Bronchial smooth muscle cell (primary cell): ENCODE measurements around the gene RFXANK. TPM values are rescaled to one million over a fixed set of nuclear protein-coding genes. Genes with fewer than 3 reads are reported as not detected.

Source experiments
- total RNA-seq: library from RNA; depleted of rRNA; stranded (reverse); fragments of >200 nt; gene quantifications from 2 replicates; pipeline ENCODE4 v1.2.1, GENCODE V29; 2014

The RFXANK gene, protein sequence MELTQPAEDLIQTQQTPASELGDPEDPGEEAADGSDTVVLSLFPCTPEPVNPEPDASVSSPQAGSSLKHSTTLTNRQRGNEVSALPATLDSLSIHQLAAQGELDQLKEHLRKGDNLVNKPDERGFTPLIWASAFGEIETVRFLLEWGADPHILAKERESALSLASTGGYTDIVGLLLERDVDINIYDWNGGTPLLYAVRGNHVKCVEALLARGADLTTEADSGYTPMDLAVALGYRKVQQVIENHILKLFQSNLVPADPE
- 67.5 and 70.0 TPM in 2 replicates for total RNA-seq

GRCh38 chr19:19192078-19192882 lies at the start of gene RFXANK, which contains the start of gene BORCS8:
Gene RFXANK, plus strand, starts transcription at chr19:19192258. Its CDS starts 1,689 bp downstream, at chr19:19193947.
Gene BORCS8, minus strand, starts transcription at chr19:19192152. Its CDS starts 35 bp downstream, at chr19:19192117.

DNA sequence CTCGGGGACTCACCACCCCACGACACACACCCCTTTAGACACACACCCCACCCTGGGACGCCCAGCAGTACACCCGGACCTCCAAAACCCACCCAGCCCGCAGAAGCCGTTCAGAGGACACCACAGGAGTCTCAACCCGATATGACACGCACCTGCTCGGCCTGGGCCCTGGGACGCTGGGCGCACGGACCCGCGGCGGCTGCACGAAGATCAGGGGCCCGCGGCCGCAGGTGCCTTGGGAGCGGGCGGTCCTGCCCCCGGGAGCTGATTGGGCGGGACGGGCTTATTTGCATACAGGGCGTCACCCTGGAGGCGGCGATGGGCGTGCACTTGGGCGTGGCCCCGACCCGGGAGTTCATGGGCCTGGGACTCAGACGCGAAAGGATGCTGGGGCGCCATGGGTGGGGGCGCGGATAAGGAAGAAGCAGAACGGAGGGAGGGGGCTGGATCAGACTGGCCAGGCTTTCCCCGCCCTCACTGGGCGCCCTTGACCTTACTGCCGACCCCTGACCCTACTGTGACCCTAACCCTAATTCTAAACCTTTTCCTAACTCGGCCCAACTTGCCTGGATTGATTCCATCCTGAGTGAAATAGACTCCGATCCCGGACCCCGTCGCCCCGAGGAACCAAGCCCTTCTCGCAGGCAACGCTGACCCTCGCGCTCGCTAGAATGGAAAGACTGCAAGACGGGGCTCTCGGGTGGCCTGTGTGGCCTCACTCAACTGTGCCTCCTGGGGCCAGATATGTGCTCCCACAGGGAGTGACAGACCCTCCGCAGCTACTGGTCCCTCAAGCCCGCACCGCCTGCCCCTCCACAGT lies 21.8 kb upstream of the RFXANK start, which contains the start of gene MEF2B:
MEF2B (minus strand) TSS at position 211 of the 820 bp plus-strand sequence. CDS start 19,528 bp downstream, outside the sequence.

GRCh38 chr19:19203012-19203856 lies 11.2 kb downstream of the RFXANK start, which contains the start of gene NR2C2AP:
Gene NR2C2AP, minus strand, starts transcription at chr19:19203414. Its CDS starts 354 bp downstream, at chr19:19203060.

GRCh38 chr19:19211499-19212420 lies 19.7 kb downstream of the RFXANK start, which contains the start of gene NCAN:
Gene NCAN, plus strand, starts transcription at chr19:19211958. Its CDS starts 4,996 bp downstream, at chr19:19216954.

Other genes starting within 250 kb of the RFXANK start
- 21.5 and 26.0 TPM in 2 replicates for gene SUGP2, start 158.7 kb upstream of the RFXANK start, total RNA-seq
- gene ARMC6, start 158.7 kb upstream of the RFXANK start, total RNA-seq: 36.1 and 42.0 TPM in 2 replicates
- gene SLC25A42, start 128.3 kb upstream of the RFXANK start, total RNA-seq: 4.5 and 6.0 TPM in 2 replicates
- gene TMEM161A, start 53.8 kb upstream of the RFXANK start, total RNA-seq: 18.8 and 22.2 TPM in 2 replicates
- gene MEF2B, start 22.0 kb upstream of the RFXANK start, total RNA-seq: under 0.01 and 0.34 TPM in 2 replicates
- 11.5 and 12.1 TPM in 2 replicates for gene BORCS8, start 106 bp upstream of the RFXANK start, total RNA-seq
- gene NR2C2AP, start 11.2 kb downstream of the RFXANK start, total RNA-seq: 3.0 and 3.3 TPM in 2 replicates
- gene NCAN, start 19.7 kb downstream of the RFXANK start, total RNA-seq: under 0.01 TPM in 1 of 2 replicates, not detected in the other
- 0.95 and 1.1 TPM in 2 replicates for gene TM6SF2, start 81.0 kb downstream of the RFXANK start, total RNA-seq
- 27.9 and 29.9 TPM in 2 replicates for gene SUGP1, start 128.3 kb downstream of the RFXANK start, total RNA-seq
- 26.3 and 31.6 TPM in 2 replicates for gene MAU2, start 128.6 kb downstream of the RFXANK start, total RNA-seq
- 20.2 and 20.8 TPM in 2 replicates for gene GATAD2A, start 213.4 kb downstream of the RFXANK start, total RNA-seq